HL-60 (cell line): ENCODE results near the gene LRRK1.
A peak's percentile ranks its signal among the peaks of the same experiment; 100 is the strongest.

ENCODE experiments used
- CTCF ChIP-seq: IDR thresholded peaks from one replicate; pipeline ENCODE4 v1.5.1; 2011; ENCODE audit warnings: low read length, control low read depth, inconsistent platforms; ENCODE audit not compliant: insufficient read depth
- GABPA ChIP-seq: IDR thresholded peaks from 2 replicates; pipeline ENCODE4 v1.6.1; 2012; ENCODE audit warnings: low read depth
- POLR2AphosphoS5 ChIP-seq: IDR thresholded peaks from 2 replicates; pipeline ENCODE4 v1.6.1; 2012; ENCODE audit warnings: low read depth
- REST ChIP-seq: IDR thresholded peaks from 2 replicates; pipeline ENCODE4 v1.6.1; 2012; ENCODE audit warnings: low read depth; ENCODE audit not compliant: insufficient replicate concordance
- SPI1 ChIP-seq: IDR thresholded peaks from 2 replicates; pipeline ENCODE4 v1.6.1; 2012; ENCODE audit warnings: low read depth, mild to moderate bottlenecking, borderline replicate concordance

- TF ChIP-seq REST (no peak), CTCF (no peak), POLR2AphosphoS5 (no peak; the same call in none of the 2 replicates), GABPA (no peak), SPI1 (peak; percentile 94)
Measured at GRCh38 chr15:100918690-100919480, at the start of gene LRRK1.
